ENCODE results near the gene IFT57.

The IFT57 gene

DNA sequence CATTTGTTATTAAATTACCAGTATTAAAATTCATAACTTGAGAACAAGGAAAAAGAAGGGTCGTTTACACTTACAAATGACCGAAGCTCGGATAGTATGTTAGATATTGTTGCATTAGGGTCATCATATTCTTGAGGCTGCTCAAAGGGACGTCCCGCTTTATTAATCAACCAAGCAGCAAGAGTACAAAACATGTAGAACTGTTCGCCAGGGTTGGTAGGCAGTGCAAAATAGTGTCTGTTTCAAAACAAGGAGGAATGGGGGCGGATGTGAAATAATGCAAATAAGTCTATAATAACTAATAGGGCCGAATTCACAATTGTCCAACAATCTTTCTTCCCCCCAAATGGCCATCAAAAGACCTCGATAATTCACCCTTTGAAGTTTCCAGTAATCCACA is 2.9 kb downstream of the IFT57 start:
- no peak for DNase-seq (ENCODE audit: low spot score)

DNA sequence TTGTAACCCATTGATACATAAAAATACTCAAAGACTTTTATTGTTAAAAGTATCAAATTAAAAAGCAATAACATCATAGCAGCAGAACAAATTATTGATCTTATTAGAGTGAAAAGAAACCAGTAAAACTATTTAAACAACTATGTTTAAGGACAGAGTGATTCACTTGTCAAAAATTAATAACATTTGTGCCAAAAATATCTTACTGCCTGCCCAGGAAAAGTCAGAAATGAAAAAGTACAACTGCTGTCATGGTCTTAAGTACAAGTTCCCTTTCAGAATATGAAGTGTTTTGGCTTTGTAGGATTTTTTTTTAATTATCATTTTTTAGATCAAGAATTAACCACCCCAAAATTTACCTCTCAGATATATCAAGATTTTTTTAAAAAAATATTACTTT is 3.4 kb downstream of the IFT57 start:
- no peak for DNase-seq (ENCODE audit: low spot score)

DNA sequence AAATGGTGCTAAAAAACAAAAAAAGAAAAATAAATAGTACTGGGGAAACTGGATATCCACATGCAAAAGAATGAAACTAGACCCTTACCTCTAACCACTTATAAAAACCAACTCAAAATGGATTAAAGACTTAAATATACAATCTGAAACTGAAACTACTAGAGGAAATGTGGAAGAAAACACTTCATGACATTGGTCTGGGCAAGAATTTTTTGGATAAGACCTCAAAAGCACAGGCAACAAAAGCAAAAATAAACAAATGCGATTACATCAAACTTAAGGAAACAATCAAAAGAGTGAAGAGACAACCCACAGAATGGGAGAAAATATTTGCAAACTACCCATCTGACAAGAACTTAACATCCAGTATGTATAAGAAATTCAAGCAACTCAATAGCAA is 6.4 kb downstream of the IFT57 start:
- no peak for DNase-seq (ENCODE audit: low spot score)

DNA sequence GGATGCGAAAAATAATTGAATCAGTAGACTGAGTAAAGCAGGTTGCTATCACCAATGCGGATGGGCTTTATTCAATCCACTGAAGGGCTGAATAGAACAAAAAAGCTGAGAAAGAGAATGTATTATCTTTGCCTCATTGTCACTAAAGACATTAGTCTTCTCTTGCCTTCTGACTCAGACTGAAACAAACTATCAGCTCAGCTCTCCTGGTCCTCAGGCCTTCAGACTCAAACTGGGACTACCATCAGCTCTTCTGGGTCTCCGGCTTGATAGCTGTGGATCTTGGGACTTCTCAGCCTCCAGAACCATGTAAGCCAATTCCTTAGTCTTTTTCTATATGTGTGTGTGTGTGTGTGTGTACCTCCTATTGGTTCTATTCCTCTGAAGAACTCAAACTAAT is 12.6 kb downstream of the IFT57 start:
- no peak for DNase-seq (ENCODE audit: low spot score)

DNA sequence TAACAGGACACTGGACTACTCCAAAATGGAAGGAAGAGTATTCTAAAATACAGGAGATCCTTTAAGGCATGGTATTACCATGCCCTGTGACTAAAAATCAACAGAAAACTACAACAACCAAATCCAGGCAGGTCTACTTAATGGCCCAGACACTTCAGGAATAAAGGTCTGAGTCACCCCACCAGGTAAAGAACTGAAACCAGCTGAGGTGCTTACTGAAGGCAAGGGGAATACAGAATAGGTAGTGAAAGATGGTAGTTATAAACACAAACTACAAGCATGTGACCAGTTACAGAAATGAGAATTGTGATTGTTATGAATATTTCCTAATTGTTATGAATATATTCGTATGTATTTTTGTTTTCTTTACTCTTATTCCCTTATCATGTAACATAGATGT is 13.4 kb downstream of the IFT57 start:
- no peak for DNase-seq (ENCODE audit: low spot score)

DNA sequence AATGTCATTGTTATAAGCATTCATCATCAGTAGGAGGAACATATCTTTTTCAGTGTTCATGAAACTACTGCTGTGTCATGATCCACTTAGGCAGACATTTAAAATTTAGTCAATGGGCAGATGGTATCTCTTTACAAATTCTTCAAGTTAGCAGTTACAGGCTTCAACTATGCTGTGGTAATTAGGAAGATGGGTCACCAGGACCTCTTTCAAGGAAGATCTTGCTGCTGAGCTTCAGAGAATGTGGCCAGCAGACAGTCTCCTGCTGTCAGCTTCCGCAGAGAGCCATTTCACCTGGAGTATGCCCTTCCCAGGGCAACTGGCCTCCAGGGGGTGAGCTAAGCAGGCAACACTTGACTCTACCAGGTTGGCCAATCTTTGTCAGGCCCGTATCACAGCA is 19.4 kb downstream of the IFT57 start:
- no peak for DNase-seq (ENCODE audit: low spot score)

DNA sequence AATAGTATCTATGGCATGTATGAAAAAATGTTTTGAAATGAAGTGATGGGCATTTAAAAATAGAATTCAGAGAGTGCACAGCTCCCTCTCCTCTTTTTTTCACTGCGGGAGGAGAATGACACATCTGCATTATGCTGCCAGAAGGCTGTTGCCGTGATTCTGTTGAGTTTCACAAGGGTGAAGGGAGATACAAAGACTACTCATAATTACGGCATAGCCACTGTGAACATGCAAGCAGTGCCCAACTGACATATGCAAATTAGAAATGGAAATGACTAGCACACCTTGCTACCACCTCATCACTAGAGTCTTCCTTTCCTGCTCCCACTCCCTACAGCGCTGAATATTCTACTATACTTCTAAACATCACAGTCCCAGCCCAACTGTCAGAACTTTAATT is 20.1 kb downstream of the IFT57 start:
- DNase-seq (ENCODE audit: low spot score), result no peak

DNA sequence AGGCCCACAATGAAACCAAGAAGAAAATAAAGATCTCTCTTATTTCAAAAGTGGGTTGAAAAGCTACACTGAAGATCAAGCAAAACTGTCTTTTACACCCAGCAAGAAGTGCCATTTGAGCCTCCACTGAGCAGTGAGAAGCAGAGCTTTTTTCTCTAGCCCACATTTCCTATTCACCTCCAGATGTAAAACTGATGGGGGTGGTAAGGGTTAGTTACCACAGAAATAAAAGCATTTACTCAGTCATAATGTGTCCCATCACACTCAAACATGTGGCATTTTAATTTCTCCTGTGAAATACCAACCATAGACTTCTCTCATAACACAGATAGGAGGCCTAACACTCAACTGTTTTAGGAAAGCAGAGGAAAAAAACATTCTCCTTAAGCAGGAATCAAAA is 21.0 kb downstream of the IFT57 start:
- no peak for DNase-seq (ENCODE audit: low spot score)

DNA sequence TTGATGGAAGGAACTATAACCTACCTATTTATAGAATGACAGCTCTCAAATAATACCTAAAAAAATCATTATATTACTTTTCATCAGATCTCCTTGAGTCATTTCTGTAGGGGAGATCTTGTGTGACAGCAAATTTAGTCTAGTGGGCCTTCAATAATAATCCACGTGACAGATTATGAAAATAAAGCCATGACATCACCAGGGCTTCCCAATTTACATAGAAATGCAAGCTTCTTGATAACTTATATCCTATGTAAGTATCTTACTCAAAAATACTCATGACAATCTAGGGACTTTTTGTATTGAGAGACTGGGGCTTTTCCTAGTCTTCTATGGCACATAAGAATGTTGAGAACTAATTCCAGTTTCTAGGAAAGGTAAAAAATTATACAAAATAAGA is 21.6 kb downstream of the IFT57 start:
- no peak for DNase-seq (ENCODE audit: low spot score)

DNA sequence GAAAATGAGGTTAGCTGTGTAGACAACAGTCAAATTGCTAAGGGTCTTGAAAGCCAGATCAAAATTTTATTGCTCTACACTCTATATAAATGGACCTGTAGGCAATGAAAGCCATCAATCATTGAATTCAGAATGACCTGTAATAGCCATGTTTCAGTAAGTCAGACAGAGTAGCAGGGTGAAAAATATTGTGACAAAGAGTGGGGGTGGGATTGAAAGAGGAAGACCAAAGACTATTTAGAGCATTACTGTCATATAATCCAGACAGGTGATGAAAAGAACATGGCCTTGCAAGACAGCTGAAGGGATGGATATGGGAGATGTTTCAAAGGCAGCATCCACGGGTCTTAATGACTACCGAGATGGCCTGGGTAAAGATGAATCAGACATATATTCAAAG is 22.2 kb downstream of the IFT57 start:
- DNase-seq (ENCODE audit: low spot score), result no peak

DNA sequence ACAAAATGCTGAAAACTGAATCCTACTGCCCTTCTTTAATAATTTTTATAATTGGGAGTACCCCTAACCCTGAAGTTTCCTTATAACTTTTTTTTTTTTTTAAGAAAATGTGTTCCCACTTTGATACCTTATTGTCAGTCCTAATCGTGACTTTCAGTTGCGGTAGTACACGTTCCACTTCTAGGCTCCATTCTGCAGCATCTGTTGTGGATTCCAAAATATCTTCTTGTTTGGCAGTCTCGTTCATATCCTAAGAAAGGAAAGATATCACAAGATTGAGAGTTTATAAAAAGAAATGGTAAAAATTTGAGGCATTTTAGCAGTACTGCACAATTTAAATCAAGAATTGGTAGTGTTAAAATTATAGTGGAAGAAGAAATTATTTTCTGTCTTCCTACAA is 30.8 kb downstream of the IFT57 start:
- DNase-seq (ENCODE audit: low spot score), result no peak

DNA sequence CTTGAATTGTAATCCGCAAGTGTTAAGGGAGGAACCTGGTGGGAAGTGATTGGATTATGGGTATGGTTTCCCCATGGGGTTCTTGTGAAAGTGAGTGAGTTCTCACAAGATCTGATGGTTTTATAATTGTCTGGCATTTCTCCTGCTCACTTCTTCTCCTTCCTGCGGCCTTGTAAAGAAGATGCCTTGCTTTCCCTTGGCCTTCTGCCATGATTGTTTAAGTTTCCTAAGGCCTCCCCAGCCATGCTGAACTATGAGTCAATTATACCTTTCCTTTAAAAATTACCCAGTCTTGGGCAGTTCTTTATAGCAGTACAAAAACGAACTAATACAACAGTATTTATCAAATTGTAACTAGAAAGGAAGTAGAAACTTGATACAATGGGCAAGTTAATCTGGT is 31.9 kb downstream of the IFT57 start:
- DNase-seq (ENCODE audit: low spot score), result no peak

DNA sequence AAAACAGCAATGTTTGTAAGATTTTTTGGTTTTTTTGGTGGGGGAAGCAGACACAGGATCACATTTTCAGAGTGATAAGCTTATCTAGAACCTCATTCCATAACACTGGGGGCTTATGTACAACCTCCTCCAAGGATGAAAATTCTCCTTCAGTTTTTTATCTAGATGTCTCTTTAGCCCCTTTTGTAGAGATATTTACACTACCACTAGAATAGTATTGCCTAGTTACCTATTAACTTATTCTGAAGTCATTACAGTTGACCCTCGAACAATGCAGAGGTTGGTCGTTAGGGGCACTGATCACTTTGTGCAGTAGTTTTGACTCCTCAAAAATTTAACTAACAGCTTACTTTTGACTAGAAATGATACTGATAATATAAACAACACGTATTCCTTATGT is 32.8 kb downstream of the IFT57 start:
- no peak for DNase-seq (ENCODE audit: low spot score)

DNA sequence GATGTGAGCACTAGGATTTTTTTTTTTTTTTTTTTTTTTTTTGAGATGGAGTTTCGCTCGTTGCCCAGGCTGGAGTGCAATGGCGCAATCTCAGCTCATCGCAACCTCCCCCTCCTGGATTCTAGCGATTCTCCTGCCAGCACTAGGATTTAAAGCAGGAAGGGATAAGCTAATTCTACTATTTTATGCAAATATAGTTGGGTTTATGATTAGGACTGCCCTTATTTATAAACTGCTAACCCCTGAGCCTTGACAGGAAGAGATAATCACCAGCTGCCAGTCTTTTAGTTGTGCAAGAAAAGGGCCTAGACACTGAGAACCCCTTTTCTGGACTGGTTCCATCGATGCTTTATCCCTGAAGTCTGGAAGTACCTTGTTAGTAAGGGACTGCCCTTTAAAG is 36.7 kb downstream of the IFT57 start:
- no peak for DNase-seq (ENCODE audit: low spot score)

DNA sequence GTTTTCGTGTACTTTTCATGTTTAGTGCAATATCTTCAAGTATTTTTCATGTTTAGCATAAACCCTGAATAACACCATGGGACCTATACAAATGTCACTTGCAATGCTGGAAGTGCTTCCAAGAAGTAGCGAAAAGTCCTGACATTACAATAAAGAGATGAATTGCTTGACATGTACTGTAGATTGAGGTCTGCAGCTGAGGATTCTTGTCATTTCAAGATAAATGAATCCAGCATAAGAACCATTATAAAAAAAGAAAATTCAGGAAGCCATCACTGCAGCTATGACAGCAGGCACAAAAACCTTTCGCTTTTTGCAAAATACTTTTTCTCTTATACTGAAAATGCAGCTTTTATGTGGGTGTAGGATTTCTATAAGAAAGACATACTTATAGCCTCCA is 37.4 kb downstream of the IFT57 start:
- no peak for DNase-seq (ENCODE audit: low spot score)

DNA sequence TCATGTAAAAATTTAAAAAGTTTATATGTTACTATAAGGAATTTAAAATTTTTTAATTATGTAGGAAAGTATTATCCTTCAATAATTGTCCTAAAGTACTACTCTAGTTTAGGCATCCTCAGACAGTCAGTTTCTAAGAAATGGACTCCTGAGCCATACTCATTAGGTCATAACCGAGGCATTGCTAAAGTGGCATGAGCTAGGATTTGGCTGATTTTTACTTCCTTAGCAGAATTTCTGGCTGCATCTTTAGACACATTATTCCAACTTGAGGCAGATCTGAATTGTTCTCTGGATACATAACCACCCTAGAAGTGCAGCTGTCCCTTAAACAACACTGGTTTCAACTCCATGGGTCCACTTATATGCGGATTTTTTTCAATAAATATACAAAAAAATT is 38.3 kb downstream of the IFT57 start:
- no peak for DNase-seq (ENCODE audit: low spot score)

DNA sequence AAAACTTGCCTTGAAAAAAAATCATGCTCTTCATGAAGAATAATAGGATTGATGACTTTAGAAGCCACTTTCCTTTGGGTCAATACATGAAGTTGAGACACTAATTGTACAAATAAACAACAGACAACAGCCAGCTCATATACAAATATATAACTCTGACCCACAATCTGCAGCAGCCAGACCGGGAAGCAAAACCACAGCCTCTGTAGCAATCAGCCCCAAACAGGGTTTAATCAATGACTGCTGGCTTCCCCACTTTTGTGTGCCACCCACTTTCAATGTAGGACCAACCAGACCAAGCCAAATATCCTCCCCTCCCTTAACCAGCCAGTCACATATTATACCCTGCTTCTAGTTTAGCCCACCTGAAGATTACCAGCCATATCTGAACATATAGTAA is 39.0 kb downstream of the IFT57 start:
- no peak for DNase-seq (ENCODE audit: low spot score)

DNA sequence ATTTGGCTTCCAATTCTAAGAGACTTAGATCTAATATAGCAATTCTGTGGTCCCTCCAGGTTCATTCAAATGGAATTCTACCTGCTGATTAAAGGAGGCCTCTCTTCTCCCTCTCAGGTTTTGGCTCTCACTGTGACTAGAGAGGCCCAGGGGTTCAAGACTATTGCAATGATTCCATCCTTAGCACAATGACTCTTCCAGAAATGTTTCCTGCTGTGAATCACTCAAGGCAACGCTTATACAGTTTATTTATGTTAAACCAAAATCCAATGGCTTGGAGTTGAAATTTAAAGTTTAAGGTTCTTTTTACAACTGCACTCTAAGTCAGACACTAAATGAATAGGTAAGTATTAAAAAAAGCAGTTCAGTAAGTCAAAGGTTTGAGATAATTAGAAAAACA is 39.9 kb downstream of the IFT57 start:
- no peak for DNase-seq (ENCODE audit: low spot score)

DNA sequence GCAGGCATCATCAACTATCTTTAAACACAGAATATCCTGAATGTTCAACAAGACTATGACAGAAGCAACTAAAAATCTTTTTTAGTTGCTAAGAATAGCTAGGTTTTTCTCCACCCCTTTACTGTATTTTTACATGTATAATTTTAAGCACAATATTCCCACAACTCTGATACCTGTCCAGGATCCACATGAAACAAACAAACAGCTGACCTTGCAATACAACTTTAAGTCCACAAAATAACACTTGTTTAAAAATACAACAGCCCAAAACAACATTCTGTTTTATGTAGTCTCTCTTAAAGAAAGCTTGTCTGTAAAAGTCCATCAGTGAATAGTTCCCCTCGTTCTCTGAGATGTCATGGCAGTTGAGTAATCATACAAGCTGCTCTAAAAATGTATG is 41.1 kb downstream of the IFT57 start:
- DNase-seq (ENCODE audit: low spot score), result no peak

DNA sequence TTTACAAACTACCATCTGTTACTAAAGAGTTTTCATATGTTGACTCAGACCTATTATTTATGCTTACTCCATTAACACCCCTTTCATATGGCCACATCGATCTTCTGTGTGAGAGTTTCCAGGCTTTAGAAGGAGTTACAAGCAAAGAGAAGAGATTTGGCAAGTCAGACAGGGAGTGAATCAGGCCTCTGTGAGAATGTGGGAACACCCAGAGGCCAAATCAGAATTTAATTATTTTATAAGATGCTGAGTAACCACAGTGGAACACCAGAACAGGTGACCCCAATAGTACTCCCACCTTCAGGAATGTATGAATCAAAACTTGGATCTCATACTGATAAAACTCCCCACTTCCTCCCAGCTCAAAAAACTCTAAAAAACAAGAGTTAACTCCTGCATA is 42.0 kb downstream of the IFT57 start:
- no peak for DNase-seq (ENCODE audit: low spot score)

DNA sequence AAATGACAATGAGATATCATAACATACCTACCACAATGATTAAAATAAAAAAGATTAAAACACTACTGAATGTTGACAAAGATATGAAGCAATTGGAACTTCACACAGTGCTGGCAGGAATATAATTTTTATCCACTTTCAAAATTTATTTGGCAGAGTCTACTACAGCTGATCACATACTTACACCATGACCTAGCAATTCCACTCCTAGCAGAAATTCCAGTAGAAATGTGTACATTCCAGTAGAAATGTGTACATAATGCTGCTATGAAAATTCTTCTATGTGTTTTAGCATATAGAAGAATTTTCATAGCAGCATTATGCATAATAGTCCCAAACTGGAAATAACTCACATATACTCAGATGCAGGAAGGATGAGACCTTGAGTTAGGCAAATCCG is 43.5 kb downstream of the IFT57 start:
- DNase-seq (ENCODE audit: low spot score), result no peak

DNA sequence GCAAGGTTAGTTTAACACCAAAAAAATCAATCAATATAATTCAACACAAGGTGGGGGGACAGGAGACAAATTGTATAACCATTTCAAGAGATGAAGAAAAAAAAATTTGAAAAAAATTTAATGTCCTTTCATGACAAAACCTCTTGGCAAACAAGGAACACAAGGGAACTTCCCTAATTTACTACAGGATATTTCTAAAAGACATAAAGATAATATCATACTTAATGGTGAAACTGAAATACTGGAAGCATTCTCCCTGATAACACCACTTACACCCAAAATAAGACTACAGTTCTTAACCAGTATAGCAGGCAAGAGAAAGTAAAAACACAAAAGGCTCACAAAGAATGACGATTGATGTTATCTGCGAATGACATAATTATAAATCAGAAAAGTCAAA is 44.7 kb downstream of the IFT57 start:
- no peak for DNase-seq (ENCODE audit: low spot score)

DNA sequence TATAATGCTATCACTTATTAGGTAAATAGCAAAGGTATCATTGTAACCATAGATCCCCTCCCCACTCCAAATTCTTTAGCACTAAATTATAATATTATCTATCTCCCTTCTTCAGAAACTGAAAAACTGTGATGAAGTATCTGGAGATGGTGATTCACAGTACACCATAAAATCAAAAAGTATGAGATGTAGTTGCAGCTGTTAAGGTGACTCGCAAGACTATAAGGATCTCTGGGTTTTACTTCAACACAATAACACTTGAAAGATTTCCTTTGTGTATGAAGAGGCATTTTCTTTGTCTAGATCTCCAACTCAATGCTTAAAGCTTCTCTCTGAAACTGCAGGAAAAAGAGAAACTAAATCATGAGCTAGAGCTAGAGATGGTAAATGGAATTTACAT is 46.9 kb downstream of the IFT57 start:
- no peak for DNase-seq (ENCODE audit: low spot score)

DNA sequence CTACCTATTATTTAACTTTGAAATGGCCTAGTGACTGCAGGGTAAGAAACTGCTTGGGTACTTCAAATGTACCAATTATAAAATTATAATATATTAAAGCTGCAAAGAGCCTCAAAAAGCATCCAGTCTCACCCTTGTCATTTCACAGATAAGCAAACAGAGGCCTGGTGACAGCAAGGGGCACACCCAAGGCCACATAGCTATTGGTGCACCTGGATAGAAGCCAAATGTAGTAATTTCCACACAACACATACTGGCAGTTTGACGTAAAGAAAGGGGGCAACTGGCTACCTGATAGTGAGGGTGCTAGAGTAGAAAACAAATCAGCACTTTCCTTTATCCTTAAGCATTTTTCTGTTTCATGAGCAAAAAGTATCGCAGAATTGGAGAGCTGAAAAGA is 51.1 kb downstream of the IFT57 start:
- DNase-seq (ENCODE audit: low spot score), result peak; percentile 35

DNA sequence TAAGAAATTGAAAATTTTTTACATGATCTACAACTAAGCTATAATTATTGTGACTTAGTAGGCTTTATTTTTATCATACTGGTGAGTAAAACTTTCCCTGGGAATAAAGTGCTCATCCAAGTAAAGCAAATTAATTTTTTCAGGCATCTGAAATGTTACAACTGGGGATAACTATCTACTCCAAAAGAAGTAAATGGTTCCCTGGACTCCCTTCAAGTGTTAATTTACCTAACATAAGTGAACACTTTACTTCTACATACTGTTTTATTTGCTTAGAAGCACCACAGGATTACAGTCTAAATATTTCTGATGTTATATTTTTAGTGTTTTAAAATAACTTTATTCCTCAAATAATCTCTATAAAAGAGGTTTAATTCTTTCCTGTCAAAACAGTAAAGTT is 57.8 kb downstream of the IFT57 start:
- no peak for DNase-seq (ENCODE audit: low spot score)

DNA sequence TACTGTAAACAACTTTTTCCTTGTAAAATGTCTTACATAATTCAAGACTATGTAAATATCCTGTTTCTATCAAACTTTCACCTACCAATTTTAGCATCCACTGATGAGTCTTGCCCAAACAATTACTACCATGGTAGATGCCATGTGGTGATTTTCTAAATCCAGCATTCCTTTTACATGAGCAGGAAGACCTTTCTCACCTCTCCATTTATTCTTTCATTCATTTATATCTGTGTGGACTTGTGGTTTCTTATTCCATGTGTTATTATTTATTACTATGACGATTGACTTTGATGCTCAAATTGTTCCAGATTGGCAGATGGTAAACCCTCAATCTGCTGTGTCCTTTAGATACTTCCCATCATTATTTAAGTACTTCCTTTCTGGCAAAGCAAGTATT is 62.4 kb downstream of the IFT57 start:
- DNase-seq (ENCODE audit: low spot score), result no peak
